Measurements from ENCODE around the gene ATP1A4.

DNA sequence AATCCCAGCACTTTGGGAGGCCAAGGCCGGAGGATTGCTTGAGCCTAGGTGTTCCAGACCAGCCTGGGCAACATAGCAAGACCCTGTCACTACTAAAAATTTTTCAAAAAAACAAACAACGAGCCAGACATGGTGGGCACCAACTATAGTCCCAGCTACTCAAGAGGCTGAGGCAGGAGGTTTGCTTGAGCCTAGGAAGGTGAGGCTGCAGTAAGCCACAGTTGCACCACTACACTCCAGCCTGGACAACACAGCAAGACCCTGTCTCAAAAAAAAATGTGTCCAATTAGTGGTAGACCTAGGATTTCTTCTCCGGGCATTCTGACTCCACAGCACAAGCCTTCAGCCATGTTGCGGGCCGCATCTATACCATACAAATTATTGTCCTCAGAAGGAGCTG is 46.2 kb upstream of the ATP1A4 start:
- no peak for TF ChIP-seq MAFK (IDR thresholded peaks at IDR 0.05; ENCODE audit: low read depth, low read length)
- TF ChIP-seq, protein P1, sequence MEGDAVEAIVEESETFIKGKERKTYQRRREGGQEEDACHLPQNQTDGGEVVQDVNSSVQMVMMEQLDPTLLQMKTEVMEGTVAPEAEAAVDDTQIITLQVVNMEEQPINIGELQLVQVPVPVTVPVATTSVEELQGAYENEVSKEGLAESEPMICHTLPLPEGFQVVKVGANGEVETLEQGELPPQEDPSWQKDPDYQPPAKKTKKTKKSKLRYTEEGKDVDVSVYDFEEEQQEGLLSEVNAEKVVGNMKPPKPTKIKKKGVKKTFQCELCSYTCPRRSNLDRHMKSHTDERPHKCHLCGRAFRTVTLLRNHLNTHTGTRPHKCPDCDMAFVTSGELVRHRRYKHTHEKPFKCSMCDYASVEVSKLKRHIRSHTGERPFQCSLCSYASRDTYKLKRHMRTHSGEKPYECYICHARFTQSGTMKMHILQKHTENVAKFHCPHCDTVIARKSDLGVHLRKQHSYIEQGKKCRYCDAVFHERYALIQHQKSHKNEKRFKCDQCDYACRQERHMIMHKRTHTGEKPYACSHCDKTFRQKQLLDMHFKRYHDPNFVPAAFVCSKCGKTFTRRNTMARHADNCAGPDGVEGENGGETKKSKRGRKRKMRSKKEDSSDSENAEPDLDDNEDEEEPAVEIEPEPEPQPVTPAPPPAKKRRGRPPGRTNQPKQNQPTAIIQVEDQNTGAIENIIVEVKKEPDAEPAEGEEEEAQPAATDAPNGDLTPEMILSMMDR (IDR thresholded peaks at IDR 0.05; ENCODE audit: control extremely low read depth in 1 of 3, insufficient read depth in 1 of 3, low read depth in 1 of 3, low read length in 3 of 3) = no peak
- no peak for TF ChIP-seq GABPA (IDR thresholded peaks at IDR 0.05; ENCODE audit: borderline replicate concordance, insufficient read depth, low read length)
- no peak for TF ChIP-seq PHF8 (conservative IDR thresholded peaks at IDR 0.05; ENCODE audit: low read depth, low read length)
- no peak for TF ChIP-seq SP4 (IDR thresholded peaks at IDR 0.05; ENCODE audit: low read length)
- no peak for TF ChIP-seq CHD1 (IDR thresholded peaks at IDR 0.05; ENCODE audit: low read depth, low read length)
- TF ChIP-seq YY1 (IDR thresholded peaks at IDR 0.05; ENCODE audit: low read depth, low read length) = no peak
- no peak for TF ChIP-seq POLR2AphosphoS5 (IDR thresholded peaks at IDR 0.05; ENCODE audit: low read depth, low read length)
- TF ChIP-seq KDM5A (IDR thresholded peaks at IDR 0.05; ENCODE audit: low read length) = no peak
